ENCODE data around the gene TOMM20. TPM values are rescaled to one million over a fixed set of nuclear protein-coding genes. Genes with fewer than 3 reads are reported as not detected.
A peak's percentile ranks its signal among the peaks of the same experiment; 100 is the strongest.

Gene TOMM20
- total RNA-seq, 1 experiment from 2014 or later: 197 TPM

DNA sequence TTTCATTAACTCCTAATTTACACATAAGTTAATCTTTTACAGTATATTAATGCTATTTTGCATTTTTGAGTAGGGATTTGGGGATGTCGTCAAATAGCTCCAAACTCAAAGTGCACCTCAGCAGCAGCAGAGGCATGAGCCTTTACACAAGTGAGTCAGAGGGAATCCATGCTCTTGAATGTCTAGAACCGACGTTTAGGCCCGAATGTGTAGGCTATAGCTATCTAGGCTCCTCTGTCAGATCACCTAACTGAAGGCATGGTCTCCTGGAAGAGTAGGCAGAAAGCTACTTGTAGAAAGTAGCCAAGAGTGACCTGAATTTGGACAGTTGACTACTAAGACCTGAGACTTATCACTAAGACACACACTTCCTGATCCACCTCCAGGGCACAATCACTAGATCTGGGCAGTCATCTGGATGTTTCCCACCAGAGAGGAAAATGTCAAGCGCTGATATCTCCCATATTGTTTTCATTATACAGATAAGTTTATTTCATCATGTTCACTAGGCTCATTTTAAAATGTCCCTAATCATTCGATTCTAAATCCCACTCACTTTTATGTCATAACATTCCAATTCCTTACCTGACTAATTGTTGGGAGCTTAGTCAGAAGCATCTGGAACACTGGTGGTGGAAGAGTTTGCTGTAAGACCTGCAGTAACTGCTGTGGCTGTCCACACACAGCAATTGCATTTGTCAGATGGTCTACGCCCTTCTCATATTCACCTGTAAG is 15.3 kb downstream of the TOMM20 start:
- Histone ChIP-seq H3K4me1 (ENCODE audit: insufficient read depth, low read length) (no peaks in the 10 kb centered on the region), H2BK15ac (ENCODE audit: low read depth, low read length) (no peak overlapping the region), H3K27ac (ENCODE audit: insufficient read length, low read depth, low read length) (no peak overlapping the region), H4K5ac (ENCODE audit: insufficient read length, low read depth, low read length) (no peak overlapping the region), H3K79me2 (ENCODE audit: insufficient read depth, low read length) (peaks cover 4% of the 10 kb centered on the region; the same call in 1 of the 2 replicates), H2BK120ac (ENCODE audit: low read depth, low read length, poor library complexity, severe bottlenecking) (no peak overlapping the region), H4K91ac (ENCODE audit: insufficient read length, low read depth, low read length) (no peak overlapping the region), H3K4ac (ENCODE audit: low read depth, low read length) (no peak overlapping the region), H3K9me3 (ENCODE audit: control insufficient read depth, low read depth, low read length) (no peaks in the 10 kb centered on the region), H2AFZ (ENCODE audit: low read length) (no peak overlapping the region), H4K8ac (replicated peaks; ENCODE audit: insufficient read length, low read depth, low read length) (no peak overlapping the region), H2BK5ac (ENCODE audit: insufficient read length, low read length) (no peak overlapping the region), H3T11ph (ENCODE audit: low read length) (no peak overlapping the region), H3K23me2 (ENCODE audit: insufficient read length, low read depth, low read length, poor library complexity, severe bottlenecking) (no peaks in the 10 kb centered on the region), H4K20me1 (ENCODE audit: control insufficient read depth, insufficient read depth, insufficient read length) (no peaks in the 10 kb centered on the region), H3K9ac (ENCODE audit: extremely low read depth, insufficient read length, low read length) (no peak overlapping the region), H3K14ac (ENCODE audit: insufficient read depth, low read length) (no peak overlapping the region), H2BK12ac (ENCODE audit: insufficient read length, low read depth, low read length) (no peak overlapping the region), H3K4me2 (ENCODE audit: insufficient read depth, insufficient read length, low read length) (no peak overlapping the region), H3K27me3 (ENCODE audit: insufficient read depth, low read length) (no peaks in the 10 kb centered on the region), H3K18ac (ENCODE audit: insufficient read length, low read depth, low read length) (no peak overlapping the region), H2AK5ac (ENCODE audit: insufficient read length, low read length) (no peak overlapping the region), H3K23ac (ENCODE audit: insufficient read length, low read depth, low read length) (no peak overlapping the region), H2BK20ac (ENCODE audit: low read depth, low read length, poor library complexity, severe bottlenecking) (no peak overlapping the region), H3K56ac (ENCODE audit: insufficient read length, low read depth, low read length) (no peak overlapping the region), H3K79me1 (ENCODE audit: insufficient read depth, low read depth, low read length, poor library complexity, severe bottlenecking) (peaks cover 4% of the 10 kb centered on the region)
- H3K4me1 Mint-ChIP-seq: no peaks in the 10 kb centered on the region
- H3K27ac Mint-ChIP-seq: peak overlapping the region in 1 of 3 experiments; percentile 33; a peak in 1 of 7 replicates
- TF ChIP-seq, protein P1, sequence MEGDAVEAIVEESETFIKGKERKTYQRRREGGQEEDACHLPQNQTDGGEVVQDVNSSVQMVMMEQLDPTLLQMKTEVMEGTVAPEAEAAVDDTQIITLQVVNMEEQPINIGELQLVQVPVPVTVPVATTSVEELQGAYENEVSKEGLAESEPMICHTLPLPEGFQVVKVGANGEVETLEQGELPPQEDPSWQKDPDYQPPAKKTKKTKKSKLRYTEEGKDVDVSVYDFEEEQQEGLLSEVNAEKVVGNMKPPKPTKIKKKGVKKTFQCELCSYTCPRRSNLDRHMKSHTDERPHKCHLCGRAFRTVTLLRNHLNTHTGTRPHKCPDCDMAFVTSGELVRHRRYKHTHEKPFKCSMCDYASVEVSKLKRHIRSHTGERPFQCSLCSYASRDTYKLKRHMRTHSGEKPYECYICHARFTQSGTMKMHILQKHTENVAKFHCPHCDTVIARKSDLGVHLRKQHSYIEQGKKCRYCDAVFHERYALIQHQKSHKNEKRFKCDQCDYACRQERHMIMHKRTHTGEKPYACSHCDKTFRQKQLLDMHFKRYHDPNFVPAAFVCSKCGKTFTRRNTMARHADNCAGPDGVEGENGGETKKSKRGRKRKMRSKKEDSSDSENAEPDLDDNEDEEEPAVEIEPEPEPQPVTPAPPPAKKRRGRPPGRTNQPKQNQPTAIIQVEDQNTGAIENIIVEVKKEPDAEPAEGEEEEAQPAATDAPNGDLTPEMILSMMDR (conservative IDR thresholded peaks at IDR 0.05): no peak
- H3K27me3 Mint-ChIP-seq (ENCODE audit: low read depth): no peaks in the 10 kb centered on the region
- DNase-seq: no peak
- no peaks in the 10 kb centered on the region for H3K9me3 Mint-ChIP-seq
- no CpG with 5 or more reads among the region's 7 CpGs for WGBS (ENCODE audit: extremely low coverage, insufficient read length, low lambda C conversion rate)
- H3K4me3 Mint-ChIP-seq: no peak overlapping the region
- H3K36me3 Mint-ChIP-seq (ENCODE audit: insufficient read depth in 1 of 3, low read depth in 3 of 3): peaks cover 71 to 95% (median 89%) of the 10 kb centered on the region in 3 experiments

All from H9 (cell line).